ENCODE measurements around the gene SH3D19. TPM values are rescaled to one million over a fixed set of nuclear protein-coding genes. Genes with fewer than 3 reads are reported as not detected.

The SH3D19 gene
- 24.1 and 31.6 TPM in 2 replicates for total RNA-seq

GRCh38 chr4:151325111-151325948 lies at the start of gene SH3D19:
Gene SH3D19 (minus strand): TSS chr4:151325605. CDS start chr4:151325352, 253 bp downstream.

GRCh38 chr4:151276787-151277562 lies 48.4 kb downstream of the SH3D19 start, which contains the start of gene PRSS48:
Gene PRSS48 (plus strand): TSS chr4:151277161. CDS start chr4:151277173, 12 bp downstream.

GRCh38 chr4:151099229-151099975 lies 226.0 kb downstream of the SH3D19 start, which contains the start of gene RPS3A:
Gene RPS3A (plus strand): TSS chr4:151099628. CDS start chr4:151099653, 25 bp downstream.

Other genes starting within 250 kb of the SH3D19 start
- 1,403 and 3,002 TPM in 2 replicates for gene RPS3A, start 226.0 kb downstream of the SH3D19 start, total RNA-seq
- not detected in 2 replicates for gene PRSS48, start 48.4 kb downstream of the SH3D19 start, total RNA-seq
- 0.30 and 0.32 TPM in 2 replicates for gene FHIP1A, start 83.6 kb upstream of the SH3D19 start, total RNA-seq

Data from smooth muscle cell of the umbilical artery (primary cell).